Caco-2 (cell line): Measurements from ENCODE around the gene TEDC2. TPM values are rescaled to one million over a fixed set of nuclear protein-coding genes. Genes with fewer than 3 reads are reported as not detected.
A peak's percentile ranks its signal among the peaks of the same experiment; 100 is the strongest.

Experiments
- BruUV-seq: library from RNA; stranded (reverse); fragments of 400-500 nt; replicated peaks from 2 replicates; lab custom pipeline; 2021; lab: Mats Ljungman, UMichigan
- CTCF ChIA-PET: fragments of 300-600 bp; sonication (Branson Sonifier 250); formaldehyde crosslinking; loops from one replicate; lab custom pipeline; 2022; ENCODE audit warnings: antibody characterized with exemption; lab: Charles Lee
- POLR2A ChIA-PET: fragments of 300-600 bp; sonication (Branson Sonifier 250); formaldehyde crosslinking; loops from one replicate; lab custom pipeline; 2022; ENCODE audit warnings: antibody characterized with exemption; lab: Charles Lee
- DNase-seq, 2 experiments: peaks; one replicate each; pipeline versions ENCODE4 v3.0.0 to v3.0.0-alpha.2; 2020 to 2022
- H3K27me3 ChIP-seq: replicated peaks from 2 replicates; pipeline ENCODE4 v1.6.0; 2011; ENCODE audit warnings: low read length; ENCODE audit not compliant: control insufficient read depth, insufficient read depth
- H3K36me3 ChIP-seq: 2 replicates; pipeline ENCODE4 v1.5.1; 2011; ENCODE audit warnings: low read length; ENCODE audit not compliant: control insufficient read depth, insufficient read depth
- H3K4me1 ChIP-seq: fragments of 250-450 bp; sonication (Bioruptor Pico); 2 replicates; pipeline ENCODE4 v1.5.1; 2020; ENCODE audit warnings: mild to moderate bottlenecking
- H3K4me3 ChIP-seq: 2 replicates; pipeline ENCODE4 v1.5.1; 2011; ENCODE audit warnings: low read depth, mild to moderate bottlenecking, control low read depth, low read length
- H3K9me3 ChIP-seq: fragments of 250-450 bp; sonication (Bioruptor Pico); 2 replicates; pipeline ENCODE4 v1.5.1; 2020; ENCODE audit warnings: mild to moderate bottlenecking, moderate library complexity
- H3K27ac Mint-ChIP-seq: one replicate; pipeline ENCODE4 v1.8.0; 2022; ENCODE audit warnings: mixed read lengths; ENCODE audit not compliant: unreplicated experiment
- H3K27me3 Mint-ChIP-seq: one replicate; pipeline ENCODE4 v1.8.0; 2022; ENCODE audit warnings: mixed read lengths; ENCODE audit not compliant: insufficient read depth, unreplicated experiment
- H3K36me3 Mint-ChIP-seq: one replicate; pipeline ENCODE4 v1.8.0; 2022; ENCODE audit warnings: mild to moderate bottlenecking, mixed read lengths; ENCODE audit not compliant: insufficient read depth, unreplicated experiment
- H3K4me1 Mint-ChIP-seq: one replicate; pipeline ENCODE4 v1.8.0; 2022; ENCODE audit warnings: low read depth, mixed read lengths; ENCODE audit not compliant: unreplicated experiment
- H3K4me3 Mint-ChIP-seq: one replicate; pipeline ENCODE4 v1.8.0; 2022; ENCODE audit warnings: mild to moderate bottlenecking, moderate library complexity, mixed read lengths; ENCODE audit not compliant: unreplicated experiment
- H3K9me3 Mint-ChIP-seq: one replicate; pipeline ENCODE4 v1.8.0; 2022; ENCODE audit warnings: mixed read lengths; ENCODE audit not compliant: unreplicated experiment
- intact Hi-C: fragments of 100-400 bp; cut with micrococcal nuclease; formaldehyde crosslinking; loops from one replicate; pipeline ENCODE4 v1.10.0; 2022; ENCODE audit not compliant: unreplicated experiment
- total RNA-seq: library from RNA; stranded (reverse); gene quantifications from 2 replicates; pipeline ENCODE4 v1.2.3, GENCODE V29; 2022
- TF ChIP-seq, protein P1 (sequence below), 2 experiments: fragments of 200-600 bp in 1 of 2; IDR thresholded peaks; 1 replicate in 1 of 2; 2 replicates in 1 of 2; pipeline versions ENCODE4 v1.5.1 to v1.8.0; 2011 to 2022; ENCODE audit warnings: antibody characterized with exemption in 1 of 2, control low read depth in 1 of 2, inconsistent platforms in 1 of 2, low read depth in 1 of 2, low read length in 1 of 2, mild to moderate bottlenecking in 1 of 2, moderate library complexity in 1 of 2; ENCODE audit not compliant: insufficient read depth in 1 of 2, severe bottlenecking in 1 of 2, unreplicated experiment in 1 of 2

The TEDC2 gene
- total RNA-seq, 1 experiment from 2014 or later = 29.0 TPM

DNA sequence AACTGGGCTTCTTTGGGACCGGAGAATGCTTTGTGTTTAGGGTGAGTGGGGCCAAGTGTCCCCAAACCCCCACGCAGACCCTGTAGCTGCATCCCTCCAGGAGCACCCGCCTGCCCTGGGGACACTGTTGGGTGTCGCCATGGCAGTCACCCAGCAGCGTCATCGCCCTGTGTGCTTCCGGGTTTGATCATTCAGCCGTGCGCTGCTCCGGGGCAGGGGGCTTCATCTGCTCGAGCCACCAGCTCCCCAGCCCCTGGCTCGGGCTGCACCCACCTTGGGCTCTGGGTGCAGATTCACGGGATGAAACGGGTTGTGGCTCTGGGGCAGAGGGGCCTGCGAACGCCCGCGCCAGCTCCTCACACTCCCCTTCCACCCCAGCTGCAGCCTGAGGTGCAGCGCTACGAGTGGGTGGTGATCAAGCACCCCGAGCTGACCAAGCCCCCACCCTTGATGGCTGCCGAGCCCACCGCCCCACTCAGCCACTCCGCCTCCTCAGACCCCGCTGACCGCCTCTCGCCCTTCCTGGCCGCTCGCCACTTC, 40.1 kb downstream of the TEDC2 start:
- TF ChIP-seq, protein P1, sequence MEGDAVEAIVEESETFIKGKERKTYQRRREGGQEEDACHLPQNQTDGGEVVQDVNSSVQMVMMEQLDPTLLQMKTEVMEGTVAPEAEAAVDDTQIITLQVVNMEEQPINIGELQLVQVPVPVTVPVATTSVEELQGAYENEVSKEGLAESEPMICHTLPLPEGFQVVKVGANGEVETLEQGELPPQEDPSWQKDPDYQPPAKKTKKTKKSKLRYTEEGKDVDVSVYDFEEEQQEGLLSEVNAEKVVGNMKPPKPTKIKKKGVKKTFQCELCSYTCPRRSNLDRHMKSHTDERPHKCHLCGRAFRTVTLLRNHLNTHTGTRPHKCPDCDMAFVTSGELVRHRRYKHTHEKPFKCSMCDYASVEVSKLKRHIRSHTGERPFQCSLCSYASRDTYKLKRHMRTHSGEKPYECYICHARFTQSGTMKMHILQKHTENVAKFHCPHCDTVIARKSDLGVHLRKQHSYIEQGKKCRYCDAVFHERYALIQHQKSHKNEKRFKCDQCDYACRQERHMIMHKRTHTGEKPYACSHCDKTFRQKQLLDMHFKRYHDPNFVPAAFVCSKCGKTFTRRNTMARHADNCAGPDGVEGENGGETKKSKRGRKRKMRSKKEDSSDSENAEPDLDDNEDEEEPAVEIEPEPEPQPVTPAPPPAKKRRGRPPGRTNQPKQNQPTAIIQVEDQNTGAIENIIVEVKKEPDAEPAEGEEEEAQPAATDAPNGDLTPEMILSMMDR (IDR thresholded peaks at IDR 0.05; ENCODE audit: insufficient read depth in 1 of 2, low read depth in 1 of 2, low read length in 1 of 2, severe bottlenecking in 1 of 2, unreplicated experiment in 1 of 2) = no peak
- Histone ChIP-seq H3K4me3 (no peak overlapping the region), H3K36me3 (no peaks in the 10 kb centered on the region), H3K4me1 (0 out of 2 replicates have a peak, but pooled peaks cover 8% of the 10 kb centered on the region), H3K9me3 (no peaks in the 10 kb centered on the region), H3K27me3 (no peaks in the 10 kb centered on the region)
- H3K9me3 Mint-ChIP-seq = no peaks in the 10 kb centered on the region
- ChIA-PET POLR2A (no interaction called here), CTCF (interaction anchor here (1.9 kb wide), 1 partner anchor 306 kb away, joined by 11 read pairs; no protein-coding TSS in a partner anchor)
- H3K27ac Mint-ChIP-seq = no peak overlapping the region
- no peak overlapping the region for H3K4me3 Mint-ChIP-seq
- H3K36me3 Mint-ChIP-seq = peaks cover 10% of the 10 kb centered on the region
- no TSS peak for BruUV-seq
- DNase-seq = no peak
- intact Hi-C loops = loop anchor here (2.0 to 10.0 kb wide), 4 partner anchors 25 to 305 kb away; partner anchors contain the start of genes ABCA3 and TBC1D24
- H3K27me3 Mint-ChIP-seq = no peaks in the 10 kb centered on the region
- H3K4me1 Mint-ChIP-seq = peaks cover 6% of the 10 kb centered on the region

DNA sequence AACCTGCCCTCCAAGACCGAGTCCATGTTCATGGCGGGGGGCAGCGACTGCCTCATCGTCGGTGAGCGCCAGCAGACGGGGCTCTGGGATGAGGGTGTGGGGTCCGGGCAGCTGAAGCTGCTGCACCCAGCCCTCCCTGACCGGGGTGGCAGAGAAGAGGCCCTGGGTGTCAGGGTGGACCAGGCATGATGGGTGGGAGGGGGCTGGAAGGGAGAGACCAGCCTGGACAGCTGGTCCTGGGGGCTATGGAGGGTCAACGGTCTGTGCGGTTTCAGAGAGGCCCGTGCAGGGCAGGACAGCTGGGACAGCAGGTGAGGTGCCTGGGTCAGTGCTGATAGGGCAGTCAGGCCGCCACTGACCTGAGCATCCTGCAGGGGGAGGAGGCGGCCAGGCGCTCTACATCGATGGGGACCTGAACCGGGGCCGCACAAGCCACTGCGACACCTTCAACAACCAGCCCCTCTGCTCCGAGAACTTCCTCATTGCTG, 40.6 kb downstream of the TEDC2 start:
- ChIA-PET CTCF (interaction anchor here (0.6 to 1.9 kb wide), 7 partner anchors 20 to 345 kb away, joined by 3 to 14 read pairs (median 6); partner anchors contain the start of genes AMDHD2, TBC1D24, TEDC2 and TRAF7), POLR2A (no interaction called here)
- 0 out of 2 replicates have a peak, but pooled peaks cover 8% of the 10 kb centered on the region for H3K4me1 ChIP-seq
- H3K27me3 Mint-ChIP-seq = no peaks in the 10 kb centered on the region
- no peak for DNase-seq
- intact Hi-C loops = loop anchor here (2.0 to 10.0 kb wide), 4 partner anchors 26 to 306 kb away; partner anchors contain the start of genes ABCA3 and TBC1D24
- H3K4me1 Mint-ChIP-seq = peaks cover 6% of the 10 kb centered on the region
- H3K36me3 Mint-ChIP-seq = peaks cover 10% of the 10 kb centered on the region
- H3K27me3 ChIP-seq = no peaks in the 10 kb centered on the region
- BruUV-seq = no TSS peak
- no peaks in the 10 kb centered on the region for H3K36me3 ChIP-seq
- H3K27ac Mint-ChIP-seq = no peak overlapping the region
- H3K9me3 ChIP-seq = no peaks in the 10 kb centered on the region
- TF ChIP-seq, protein P1 (IDR thresholded peaks at IDR 0.05; ENCODE audit: insufficient read depth in 1 of 2, low read depth in 1 of 2, low read length in 1 of 2, severe bottlenecking in 1 of 2, unreplicated experiment in 1 of 2) = no peak
- H3K9me3 Mint-ChIP-seq = no peaks in the 10 kb centered on the region
- no peak overlapping the region for H3K4me3 ChIP-seq
- no peak overlapping the region for H3K4me3 Mint-ChIP-seq

DNA sequence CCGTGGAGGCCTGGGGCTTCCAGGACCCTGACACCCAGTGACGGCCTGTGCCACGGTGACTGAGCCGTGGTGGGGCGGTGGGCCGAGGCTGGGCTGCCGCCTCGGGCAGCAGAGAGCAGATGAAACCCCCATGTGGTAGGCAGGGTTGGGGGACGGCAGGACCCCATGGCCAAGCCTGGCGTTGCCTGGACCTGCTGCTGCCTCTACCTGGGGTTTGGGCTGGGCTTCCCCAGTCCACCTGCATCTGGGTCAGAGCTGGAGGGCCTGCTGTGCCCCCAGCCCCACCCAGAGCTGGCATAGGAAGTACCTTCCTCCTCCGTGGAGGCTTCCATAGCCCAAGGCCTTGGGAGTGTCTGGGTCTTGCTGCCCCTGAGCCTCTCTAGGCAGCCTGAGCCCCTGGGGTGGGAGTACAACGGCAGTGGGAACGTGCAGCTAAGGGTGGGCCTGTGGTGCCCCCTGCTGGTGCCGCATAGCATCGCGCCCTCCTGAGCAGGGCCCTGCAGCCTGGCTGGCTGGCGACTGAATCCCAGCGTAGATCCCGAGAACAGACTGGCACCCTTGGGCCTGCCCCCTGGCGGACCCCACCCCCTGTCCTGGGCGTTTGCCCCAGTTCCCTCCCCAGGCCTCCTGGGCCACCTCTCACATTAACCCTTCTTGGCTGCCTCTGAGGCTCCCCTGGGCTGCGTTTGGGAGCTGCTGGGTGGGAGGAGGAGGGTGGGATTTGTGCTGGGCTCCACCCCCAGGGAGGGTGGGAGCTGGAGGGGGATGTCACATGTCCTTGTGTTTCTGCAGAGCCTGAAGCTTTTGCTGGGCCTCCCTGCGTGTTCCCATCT, 41.2 kb downstream of the TEDC2 start:
- no peak overlapping the region for H3K4me3 ChIP-seq
- no peaks in the 10 kb centered on the region for H3K27me3 ChIP-seq
- no peak overlapping the region for H3K27ac Mint-ChIP-seq
- DNase-seq = peak; percentile 74 to 87
- H3K4me1 ChIP-seq = 0 out of 2 replicates have a peak, but pooled peaks cover 8% of the 10 kb centered on the region
- H3K9me3 Mint-ChIP-seq = no peaks in the 10 kb centered on the region
- POLR2A ChIA-PET = interaction anchor here (0.5 kb wide), 1 partner anchor 33 kb away, joined by 3 read pairs; no protein-coding TSS in a partner anchor
- TF ChIP-seq, protein P1 (IDR thresholded peaks at IDR 0.05; ENCODE audit: insufficient read depth in 1 of 2, low read depth in 1 of 2, low read length in 1 of 2, severe bottlenecking in 1 of 2, unreplicated experiment in 1 of 2) = peak; percentile 91 to 93
- intact Hi-C loops = loop anchor here (2.0 to 10.0 kb wide), 4 partner anchors 26 to 306 kb away; partner anchors contain the start of genes ABCA3 and TBC1D24
- no peak overlapping the region for H3K4me3 Mint-ChIP-seq
- H3K27me3 Mint-ChIP-seq = no peaks in the 10 kb centered on the region
- CTCF ChIA-PET = interaction anchor here (0.6 to 1.9 kb wide), 12 partner anchors 11 to 346 kb away, joined by 3 to 14 read pairs (median 5); partner anchors contain the start of genes AMDHD2, TBC1D24, TEDC2 and TRAF7
- no peaks in the 10 kb centered on the region for H3K9me3 ChIP-seq
- peaks cover 10% of the 10 kb centered on the region for H3K36me3 Mint-ChIP-seq
- no peaks in the 10 kb centered on the region for H3K36me3 ChIP-seq
- BruUV-seq = no TSS peak
- peaks cover 6% of the 10 kb centered on the region for H3K4me1 Mint-ChIP-seq
